ENCODE data around the gene DLX2.
"Not testable (repeated sequence)": the region's sequence is repeated elsewhere in the genome, so short reads cannot be mapped to it uniquely, and the experiment has no call there.

Gene DLX2

DNA sequence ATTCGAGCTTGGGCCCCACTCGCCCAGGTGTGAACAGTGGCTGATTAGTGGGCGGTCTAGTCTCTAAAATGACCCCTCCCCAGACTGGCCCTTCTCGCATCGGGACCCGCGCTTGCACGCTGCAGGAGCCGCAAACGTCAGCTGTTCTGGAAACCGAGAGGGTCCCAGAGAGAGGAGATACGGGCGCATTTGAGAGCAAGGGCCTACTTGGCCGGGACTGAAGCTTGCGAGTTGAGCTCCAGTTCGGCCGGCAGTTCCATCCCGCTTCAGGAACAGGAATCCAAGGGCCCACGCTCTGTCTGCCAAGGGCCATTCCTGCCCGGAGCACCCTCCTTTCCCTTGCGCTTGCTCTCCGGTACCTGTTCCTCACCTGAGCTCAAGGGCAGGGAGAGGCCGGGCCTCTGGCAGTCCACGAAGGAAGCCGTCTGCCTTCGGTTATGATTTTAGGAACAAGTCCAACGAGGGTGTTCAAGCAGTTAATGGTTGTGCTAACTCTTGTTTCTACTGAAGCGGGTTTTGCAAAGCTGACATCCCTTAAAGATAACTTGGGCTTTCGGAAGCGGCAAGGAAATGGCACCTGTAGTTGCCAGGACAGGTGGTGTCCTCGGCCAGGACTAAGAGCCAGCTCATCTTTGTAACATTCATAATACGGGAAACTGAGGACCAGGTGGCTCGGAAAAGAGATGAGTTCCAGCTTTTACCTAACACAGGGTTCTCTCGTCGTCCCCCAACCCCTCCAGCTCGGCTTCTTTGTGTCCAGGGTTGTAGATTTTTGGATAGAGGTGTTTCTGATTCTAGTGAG lies 21.3 kb downstream of the DLX2 start:
- DNase-seq = no peak

DNA sequence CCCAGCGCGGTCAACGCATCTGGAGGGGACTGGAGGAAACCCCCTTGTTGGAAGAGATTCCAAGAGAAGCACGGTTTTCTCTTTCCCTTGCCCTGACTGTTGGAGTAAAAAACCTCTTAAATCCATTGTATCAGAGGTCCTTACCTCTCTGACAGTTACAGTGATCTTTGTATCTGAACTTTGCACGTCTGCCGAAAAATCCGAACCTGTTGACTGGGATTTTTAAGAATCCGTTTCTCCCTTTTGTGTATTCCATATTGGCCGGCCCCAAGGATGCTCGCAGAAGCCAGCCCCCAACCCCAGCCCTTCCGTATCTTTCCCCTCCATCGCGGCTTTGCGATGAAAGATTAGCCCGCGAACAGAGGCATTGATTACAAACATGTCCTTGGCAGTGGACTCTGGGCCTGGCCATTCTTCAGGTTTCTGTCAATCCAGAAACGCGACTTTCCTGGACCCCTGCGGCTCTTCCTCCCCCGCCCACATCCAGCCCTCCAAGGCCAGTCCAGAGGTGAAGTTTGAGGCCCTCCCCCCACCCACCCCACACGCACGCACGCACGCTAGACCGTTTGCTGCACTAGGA lies 22.0 kb downstream of the DLX2 start:
- DNase-seq = no peak

DNA sequence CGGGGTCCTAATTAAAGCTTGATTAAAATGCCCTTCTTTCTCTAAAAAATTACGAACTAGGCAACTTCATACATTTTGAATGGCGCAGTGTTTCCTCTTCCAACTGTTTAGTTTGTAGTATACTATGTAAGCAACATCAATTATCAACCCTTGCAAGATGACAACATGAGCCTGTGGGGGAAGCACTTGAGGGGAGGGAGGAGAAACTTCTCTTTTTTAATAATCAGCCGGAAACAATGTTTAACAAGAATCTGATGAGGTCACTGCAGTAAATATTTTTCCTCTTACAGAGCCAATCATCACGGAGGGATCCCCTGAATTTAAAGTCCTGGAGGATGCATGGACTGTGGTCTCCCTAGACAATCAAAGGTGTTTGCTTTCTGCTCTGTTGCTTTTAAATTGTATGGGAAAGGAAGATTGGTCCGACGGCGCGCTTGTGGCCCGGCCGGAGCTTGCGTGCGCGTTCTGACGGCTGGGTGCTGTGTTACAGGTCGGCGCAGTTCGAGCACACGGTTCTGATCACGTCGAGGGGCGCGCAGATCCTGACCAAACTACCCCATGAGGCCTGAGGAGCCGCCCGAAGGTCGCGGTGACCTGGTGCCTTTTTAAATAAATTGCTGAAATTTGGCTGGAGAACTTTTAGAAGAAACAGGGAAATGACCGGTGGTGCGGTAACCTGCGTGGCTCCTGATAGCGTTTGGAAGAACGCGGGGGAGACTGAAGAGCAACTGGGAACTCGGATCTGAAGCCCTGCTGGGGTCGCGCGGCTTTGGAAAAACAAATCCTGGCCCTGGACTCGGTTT lies 22.7 kb downstream of the DLX2 start:
- no peak for DNase-seq

DNA sequence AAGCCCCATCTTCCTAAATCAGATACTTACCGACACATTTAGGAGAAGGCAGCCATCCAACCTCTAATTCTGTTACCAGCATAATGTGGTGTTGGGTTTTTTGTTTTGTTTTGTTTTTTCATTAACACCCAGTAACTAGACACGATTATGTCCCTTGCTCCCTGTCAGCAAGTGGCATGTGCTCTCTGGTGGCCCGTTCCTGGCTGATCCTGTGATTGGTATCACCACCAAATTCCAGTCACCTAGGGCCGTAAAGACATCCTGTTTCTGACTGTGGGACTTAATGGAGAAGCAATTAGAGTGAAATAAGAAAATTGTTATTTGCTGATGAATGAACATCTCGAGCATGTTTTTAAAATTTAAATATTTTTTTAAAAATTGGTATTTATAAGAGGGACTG lies 23.3 kb downstream of the DLX2 start:
- no peak for DNase-seq

DNA sequence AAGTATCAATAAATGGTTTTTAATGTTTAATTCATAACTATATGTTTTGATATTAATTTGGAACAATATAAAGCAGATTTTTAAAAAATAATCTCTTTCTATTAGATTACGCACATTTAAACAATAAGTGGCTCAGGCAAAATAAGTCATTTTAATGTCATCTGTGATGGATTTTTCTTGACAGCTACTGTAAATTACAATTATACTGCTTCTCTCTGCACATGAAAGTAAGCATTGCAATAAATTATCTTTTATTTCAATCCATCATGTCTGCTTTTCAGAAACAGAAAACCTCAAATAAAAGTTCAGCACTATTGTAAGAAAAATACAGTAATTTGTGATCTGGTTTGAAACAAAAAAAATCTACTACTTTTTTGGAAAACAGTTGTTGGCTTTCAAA lies 28.4 kb downstream of the DLX2 start:
- DNase-seq = no peak

DNA sequence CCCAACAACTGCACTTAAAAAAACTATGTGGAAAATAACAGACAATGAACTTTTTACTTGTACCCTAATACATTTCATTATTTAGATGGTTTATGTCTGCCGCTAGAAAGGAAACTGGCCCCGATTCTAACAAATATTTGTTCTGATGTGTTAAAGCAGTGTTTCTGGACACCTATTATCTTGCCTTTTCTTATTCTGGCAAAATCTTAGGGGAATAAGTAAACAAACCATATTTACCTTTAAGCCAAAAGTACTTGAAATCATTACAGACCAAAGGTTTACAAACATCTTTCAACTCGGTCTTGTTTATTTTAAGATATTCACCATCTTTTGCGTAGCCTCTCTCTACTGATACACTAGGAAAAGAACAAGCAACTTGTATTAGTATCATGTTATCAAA lies 29.2 kb downstream of the DLX2 start:
- DNase-seq = no peak

DNA sequence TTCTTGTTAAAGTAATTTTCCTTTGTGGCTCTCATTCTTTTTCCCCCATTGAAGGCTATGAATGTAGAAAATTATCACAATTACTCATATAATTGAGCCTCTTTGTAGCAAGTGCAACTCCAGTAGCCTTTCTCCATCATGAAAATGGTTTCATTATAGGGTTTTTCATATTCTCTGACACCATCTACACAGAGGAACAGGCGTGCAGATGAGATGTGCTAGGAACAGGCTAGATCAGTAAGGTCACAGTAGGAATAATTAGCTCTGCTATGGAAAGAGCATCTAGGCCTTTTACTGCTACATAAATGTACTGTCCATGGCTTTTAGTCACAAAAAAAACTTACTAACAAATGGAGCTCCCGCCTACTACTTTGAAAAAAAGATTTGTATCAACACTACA lies 30.0 kb downstream of the DLX2 start:
- DNase-seq = no peak

DNA sequence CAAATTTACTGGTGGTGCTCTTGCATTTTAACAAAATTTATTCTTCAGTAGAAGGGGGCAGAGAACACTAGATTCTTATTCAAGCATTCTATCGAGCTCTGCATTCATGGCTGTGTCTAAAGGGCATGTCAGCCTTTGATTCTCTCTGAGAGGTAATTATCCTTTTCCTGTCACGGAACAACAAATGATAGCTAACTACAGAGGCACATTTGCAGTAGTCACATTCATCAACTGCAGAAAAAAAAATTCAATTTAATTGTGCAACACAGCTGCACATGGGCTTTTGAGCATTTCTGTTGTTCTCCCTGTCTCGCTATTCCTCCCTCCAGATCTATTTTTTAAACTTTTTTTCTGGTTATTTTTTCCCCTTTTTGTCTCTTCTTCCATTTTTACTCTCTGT lies 30.4 kb downstream of the DLX2 start:
- DNase-seq = no peak

DNA sequence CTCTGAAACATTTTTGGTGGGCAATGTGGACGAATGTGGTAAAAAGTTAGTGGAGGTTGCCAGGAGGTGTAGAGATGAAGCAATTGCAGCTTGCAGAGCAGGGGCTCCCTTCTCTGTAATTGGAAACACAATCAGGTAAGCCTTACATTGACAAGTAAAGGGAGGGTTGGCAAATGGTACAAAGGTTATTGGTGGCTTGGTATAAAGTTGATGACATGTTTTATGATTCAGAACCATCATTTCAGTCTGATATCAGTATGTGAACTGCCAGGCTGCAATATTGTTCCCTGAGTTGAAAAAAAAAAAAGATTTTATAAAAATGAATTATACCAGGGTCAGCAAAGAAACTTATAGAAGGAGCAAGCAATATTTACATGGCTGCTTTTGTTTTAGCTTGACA lies 31.8 kb downstream of the DLX2 start:
- DNase-seq = no peak

DNA sequence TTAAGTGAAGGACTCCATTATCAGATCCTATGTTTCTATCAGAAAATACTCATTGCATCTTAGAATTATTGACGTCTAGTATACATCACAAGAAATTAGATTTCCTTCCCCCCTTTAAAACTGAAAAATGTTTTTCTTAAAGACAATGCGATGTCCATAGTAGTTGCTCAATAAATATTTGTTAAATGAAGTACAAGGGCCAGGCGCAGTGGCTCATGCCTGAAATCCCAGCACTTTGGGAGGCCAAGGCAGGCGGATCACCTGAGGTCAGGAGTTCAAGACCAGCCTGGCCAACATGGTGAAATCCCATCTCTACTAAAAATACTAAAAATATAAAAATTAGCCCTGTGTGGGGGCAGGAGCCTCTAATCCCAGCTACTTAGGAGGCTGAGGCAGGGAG lies 34.8 kb downstream of the DLX2 start:
- not testable (repeated sequence) for DNase-seq

DNA sequence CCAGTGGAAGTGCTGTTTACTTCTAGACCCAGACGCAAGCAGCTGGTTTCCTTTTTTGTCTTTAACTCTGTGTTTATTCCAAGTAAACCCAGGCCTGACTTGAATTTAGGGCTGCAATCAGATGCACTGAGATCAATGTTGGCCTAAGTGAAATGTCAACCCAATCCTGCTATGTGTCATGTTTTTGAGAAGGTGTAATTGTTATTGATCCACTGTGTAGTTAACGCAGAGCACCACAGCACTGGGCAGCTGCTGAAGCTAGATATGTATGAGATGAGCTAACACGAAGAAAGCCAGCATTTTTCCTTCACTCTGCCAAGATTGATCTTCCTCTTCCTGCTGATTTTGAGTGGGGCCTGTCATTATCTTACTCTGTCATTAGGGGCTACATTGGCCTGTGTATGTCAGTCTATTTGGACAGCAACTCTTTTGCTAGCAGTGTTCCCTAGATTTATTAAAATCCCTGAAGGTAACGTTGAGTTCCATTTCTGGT lies 36.3 kb downstream of the DLX2 start:
- DNase-seq = no peak

DNA sequence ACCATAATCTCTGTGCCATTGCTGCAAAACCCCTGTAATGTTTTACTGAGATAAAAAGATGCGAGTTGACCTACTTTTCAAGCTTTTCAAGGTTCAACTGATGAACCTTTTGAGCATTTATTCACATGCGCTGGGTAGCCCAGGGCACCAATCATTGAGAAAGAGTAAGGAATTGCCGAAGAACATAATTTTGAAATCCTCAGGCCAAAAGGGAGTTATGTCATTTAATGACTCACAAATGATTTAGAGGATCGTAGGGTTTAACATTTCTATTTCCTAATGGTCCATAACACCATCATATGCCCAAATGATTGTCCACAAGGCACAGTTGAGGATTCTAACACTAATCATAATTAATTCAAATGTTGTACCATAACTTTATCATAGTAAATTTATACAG lies 37.6 kb downstream of the DLX2 start:
- no peak for DNase-seq

DNA sequence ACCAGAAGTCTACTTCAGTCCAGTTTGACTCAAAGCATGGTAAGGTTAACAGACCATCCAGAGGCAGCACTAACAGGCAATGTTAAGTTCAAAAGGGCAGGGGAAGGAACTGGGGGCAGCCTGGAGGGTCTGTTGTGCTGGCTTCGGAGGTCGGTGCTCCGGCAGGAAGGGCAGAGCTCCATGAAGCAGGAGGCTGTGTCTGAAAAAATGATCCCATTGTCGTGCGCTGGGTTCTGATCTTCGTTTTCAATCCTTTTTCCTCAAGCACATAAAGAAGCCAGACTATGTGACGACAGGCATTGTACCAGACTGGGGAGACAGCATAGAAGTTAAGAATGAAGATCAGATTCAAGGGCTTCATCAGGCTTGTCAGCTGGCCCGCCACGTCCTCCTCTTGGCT lies 39.3 kb downstream of the DLX2 start:
- no peak for DNase-seq

DNA sequence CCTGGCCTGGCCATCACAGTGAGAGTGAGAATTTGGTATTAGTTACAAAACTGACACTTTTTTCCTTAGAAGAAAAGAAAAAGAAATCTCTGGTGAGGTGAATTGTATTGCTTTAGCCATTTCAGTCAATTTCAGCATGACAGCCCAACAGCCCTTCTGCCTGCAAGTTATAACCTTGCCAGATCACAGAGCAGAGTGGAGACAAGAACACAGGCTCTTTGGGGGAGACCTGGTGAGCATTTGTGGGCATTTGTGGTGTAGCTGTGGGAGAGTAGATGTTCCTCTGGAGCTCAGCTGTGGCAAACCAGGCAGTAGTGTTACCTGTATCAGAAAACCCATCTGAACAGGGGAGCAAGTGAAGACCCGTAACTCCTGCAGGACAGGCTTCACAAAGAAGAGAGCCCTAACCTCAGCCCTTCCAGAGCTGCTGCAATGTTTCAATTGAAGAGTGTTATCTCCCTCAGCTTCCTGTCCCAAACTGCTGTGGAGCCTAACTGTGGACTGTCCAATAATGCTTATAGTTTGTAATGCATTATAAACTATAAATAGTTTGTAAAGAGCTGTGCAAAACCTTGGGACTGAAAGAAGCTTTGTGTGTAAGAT lies 40.2 kb downstream of the DLX2 start:
- no peak for DNase-seq

DNA sequence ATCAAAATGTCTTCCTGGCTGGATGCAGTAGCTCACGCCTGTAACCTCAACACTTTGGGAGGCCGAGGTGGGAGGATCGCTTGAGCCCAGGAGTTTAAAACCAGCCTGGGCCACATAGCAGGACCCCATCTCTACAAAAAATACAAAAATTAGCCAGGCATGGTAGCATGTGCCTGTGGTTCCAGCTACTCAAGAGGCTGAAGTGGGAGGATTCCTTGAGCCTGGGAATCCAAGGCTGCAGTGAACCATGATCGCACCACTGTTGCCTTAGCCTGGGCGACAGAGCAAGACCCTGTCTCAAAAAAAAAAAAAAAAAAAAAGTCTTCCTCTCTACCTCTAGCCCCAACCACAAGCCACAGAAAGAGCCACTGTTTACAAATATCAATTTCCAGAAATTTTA lies 42.6 kb downstream of the DLX2 start:
- DNase-seq = not testable (repeated sequence)

DNA sequence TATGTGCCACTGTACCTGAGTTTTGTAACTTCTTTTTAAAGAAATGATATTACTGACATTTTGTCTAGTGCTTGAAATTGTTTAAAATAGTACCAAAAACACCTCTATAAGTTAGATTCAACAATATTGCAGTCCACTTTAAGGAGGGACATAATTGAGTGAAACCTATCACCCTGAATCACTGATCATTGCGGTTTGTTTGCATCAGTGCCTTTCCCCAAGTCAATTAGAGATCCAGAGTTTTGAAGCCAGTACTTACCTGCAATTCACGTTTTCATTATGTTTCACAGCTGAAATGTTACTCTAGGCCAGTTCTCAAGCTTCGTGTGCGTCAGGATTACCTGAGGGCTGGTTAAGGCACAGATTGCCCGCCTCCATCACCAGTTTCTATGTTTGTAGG lies 44.0 kb downstream of the DLX2 start:
- no peak for DNase-seq

DNA sequence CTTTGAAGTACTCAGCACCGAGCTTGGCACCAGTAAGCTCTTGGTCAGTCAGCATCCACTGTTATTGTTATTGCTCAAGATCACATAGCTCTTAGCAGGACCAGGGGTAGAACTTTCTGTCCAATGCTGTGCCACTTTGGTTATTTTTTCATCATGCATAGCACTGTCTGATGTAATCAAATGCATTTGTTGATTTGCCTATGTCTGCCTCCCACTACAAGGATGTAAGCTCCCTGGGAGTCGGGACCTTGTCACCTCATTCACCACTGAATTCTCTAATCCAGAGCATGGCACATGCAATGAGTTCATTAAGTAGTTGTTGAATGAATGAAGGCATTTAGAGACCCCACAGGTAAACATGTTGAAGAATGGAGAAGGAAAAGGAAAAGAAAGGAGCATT lies 46.4 kb downstream of the DLX2 start:
- DNase-seq = no peak

DNA sequence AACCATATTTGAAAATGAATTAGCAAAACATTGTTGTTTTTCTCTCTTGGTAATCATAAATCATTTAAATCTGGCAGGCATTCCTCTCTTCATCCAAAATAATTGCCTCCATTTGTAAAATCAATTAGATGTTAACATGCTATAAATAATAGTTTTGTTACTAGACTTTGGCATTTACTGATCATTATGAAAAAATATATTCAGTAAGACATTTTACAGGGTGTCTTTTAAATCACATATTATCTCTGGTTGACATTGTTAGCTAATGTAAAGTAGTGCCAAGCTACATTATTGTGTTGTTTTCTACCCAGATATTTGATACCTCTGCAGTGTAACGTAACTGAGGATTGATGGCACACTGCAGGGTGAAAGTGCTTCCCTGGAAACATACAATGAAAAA lies 49.2 kb downstream of the DLX2 start:
- DNase-seq = no peak

DNA sequence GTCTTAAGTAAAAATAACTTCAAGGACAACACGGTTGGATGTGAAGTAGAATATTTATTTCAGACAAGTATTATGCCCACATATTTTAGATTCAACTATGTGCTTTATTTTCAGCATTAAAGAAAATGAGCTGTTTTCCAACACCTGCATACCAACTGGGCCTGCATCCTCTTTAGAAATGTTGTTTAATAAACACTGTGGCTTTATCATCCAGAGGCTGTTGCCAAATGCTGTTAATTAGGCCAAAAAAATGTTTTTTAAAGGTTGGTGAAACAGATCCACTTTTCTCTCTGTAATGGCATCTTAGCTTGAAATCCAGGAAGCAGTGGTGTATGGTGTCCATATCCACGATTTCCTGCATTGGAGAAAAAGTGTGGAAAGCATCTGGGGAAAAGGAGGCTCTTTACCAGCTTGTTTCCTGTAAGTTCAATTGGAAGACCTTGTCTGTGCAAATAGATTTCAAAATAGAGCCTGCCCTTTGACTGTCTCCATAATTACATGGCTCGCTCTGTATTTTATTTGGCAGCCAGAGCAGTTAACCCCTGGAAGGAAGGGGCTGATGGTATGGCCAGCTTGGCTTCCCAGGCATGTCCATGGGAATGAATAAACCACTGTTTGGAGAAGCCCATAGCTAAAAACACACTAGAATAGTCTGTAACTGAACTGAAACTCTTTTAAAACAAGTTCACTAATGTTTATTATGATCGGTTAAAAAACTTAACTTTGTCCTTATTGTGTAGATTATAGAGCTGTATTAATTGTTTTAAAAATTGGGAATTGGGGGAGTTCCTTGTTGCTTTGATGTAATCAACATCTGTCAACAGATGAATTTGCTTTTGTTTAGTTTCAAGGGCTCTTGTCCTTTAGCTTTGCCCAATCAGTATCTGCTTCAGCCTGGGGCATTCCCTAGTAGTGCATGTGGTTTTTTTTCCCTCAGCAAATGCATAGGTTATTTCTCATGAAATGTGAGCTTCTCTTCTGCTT lies 50.4 kb downstream of the DLX2 start:
- no peak for DNase-seq

DNA sequence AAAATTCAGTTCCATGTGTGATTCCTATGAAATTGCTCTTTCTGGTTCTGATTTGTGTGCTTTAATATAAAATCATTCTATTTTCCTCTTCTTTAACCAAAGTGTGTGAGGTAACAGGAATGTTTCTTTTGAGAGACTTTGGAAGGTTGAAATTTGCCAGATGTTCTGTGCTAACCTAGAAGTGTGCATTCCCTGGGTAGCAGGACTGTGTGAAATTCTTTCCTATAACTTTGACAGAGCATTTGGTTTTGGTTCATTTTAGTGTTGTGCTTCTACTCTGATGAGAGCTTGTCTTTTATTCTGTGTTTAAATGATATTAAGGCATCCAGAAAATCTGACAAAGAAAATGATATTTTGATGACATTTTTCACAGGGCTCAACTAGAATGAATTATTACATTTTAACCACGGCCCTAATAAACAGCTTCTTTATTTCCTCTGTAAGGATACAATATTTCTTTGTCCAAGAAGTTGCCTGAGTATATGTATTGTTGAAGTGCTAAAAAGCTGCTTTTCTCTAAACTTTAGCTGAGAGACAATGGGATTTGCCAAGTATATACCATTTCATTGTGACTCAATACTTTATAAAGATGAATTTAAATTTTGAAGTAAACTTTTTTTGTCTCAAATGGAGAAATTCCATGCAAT lies 52.1 kb downstream of the DLX2 start:
- no peak for DNase-seq

DNA sequence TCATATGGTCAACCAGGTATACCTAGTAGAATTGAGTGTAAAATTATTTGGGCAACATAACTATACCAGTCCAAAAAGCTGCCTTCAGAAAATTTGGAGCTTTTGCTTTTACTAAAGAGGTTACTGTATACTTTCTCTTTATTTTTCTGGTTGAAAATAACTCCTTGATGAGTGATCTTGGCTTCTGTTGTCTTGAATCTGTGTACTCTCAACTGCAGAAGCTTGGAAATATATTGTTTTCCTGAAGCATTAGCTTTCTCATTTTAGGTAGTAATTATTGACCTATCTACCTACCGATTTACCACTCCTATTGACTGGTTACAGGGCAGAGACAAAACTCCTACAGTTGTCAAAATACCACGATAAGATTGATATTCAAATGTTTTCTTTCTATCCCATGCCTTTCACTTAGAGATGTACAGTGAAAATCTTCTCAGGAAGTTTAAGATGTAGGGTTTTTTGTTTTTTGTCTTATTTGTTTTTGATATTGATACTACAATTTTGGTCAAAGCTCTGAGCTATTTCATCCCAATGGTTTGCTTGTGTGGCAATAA lies 53.1 kb downstream of the DLX2 start:
- DNase-seq = no peak

Measured in CD4-positive, alpha-beta T cell treated with Interleukin-1 beta for 1 hour (primary cell).